ENCODE data around the gene KIF16B.

DNA sequence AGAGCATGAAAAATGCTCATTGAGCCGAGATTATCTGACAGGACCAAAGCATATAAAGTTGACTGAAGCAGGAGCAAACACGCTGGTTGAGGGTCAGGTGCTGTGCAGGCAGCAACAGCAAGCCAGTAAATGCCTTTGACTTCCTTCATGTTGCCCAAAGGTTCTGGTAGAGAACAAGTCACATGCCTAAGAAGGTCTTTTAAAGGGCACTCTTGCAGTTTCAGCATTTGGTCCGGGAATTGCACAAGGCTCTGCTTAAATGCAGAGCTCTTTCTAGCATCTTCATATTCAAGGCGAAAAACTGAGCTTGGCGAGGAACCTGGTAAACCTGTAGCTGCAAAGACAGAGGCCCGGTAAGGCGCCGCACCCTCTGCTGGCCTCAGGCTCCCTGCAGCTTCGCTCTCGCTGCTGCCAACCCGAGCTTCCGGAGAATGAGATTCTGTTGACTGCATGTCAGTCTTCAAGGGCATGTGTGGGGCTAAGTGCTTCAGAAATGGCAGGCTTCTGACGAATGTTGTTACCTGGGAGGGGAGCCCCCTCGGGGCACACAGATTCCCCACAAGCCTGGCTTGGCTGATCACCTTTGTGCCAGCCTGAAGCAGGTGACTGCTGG is 205.2 kb downstream of the KIF16B start:
- TF ChIP-seq, protein P1, sequence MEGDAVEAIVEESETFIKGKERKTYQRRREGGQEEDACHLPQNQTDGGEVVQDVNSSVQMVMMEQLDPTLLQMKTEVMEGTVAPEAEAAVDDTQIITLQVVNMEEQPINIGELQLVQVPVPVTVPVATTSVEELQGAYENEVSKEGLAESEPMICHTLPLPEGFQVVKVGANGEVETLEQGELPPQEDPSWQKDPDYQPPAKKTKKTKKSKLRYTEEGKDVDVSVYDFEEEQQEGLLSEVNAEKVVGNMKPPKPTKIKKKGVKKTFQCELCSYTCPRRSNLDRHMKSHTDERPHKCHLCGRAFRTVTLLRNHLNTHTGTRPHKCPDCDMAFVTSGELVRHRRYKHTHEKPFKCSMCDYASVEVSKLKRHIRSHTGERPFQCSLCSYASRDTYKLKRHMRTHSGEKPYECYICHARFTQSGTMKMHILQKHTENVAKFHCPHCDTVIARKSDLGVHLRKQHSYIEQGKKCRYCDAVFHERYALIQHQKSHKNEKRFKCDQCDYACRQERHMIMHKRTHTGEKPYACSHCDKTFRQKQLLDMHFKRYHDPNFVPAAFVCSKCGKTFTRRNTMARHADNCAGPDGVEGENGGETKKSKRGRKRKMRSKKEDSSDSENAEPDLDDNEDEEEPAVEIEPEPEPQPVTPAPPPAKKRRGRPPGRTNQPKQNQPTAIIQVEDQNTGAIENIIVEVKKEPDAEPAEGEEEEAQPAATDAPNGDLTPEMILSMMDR (IDR thresholded peaks at IDR 0.05; ENCODE audit: low read depth, low read length), result no peak
- no peak for TF ChIP-seq EZH2phosphoT487 (IDR thresholded peaks at IDR 0.05; ENCODE audit: low read depth)
